Mucosa of rectum (tissue), 2 donors: ENCODE results near the gene SLC27A3.

Source experiments
- H3K27ac ChIP-seq, 2 donors: one replicate each; pipeline ENCODE4 v1.7.0; 2013; ENCODE audit warnings: inconsistent platforms in 2 of 2, low read depth in 2 of 2, low read length in 2 of 2
- H3K27me3 ChIP-seq, 2 donors: one replicate each; pipeline ENCODE4 v1.7.0; 2013; ENCODE audit warnings: low read length in 2 of 2; ENCODE audit not compliant: control insufficient read depth in 2 of 2, insufficient read depth in 2 of 2
- H3K36me3 ChIP-seq, 2 donors: one replicate each; pipeline ENCODE4 v1.7.0; 2013; ENCODE audit warnings: low read length in 2 of 2; ENCODE audit not compliant: control insufficient read depth in 2 of 2, insufficient read depth in 2 of 2
- H3K4me1 ChIP-seq, 2 donors: one replicate each; pipeline ENCODE4 v1.7.0; 2013; ENCODE audit warnings: low read length in 2 of 2, mild to moderate bottlenecking in 1 of 2; ENCODE audit not compliant: control insufficient read depth in 2 of 2, insufficient read depth in 2 of 2
- H3K4me3 ChIP-seq, 2 donors: one replicate each; pipeline ENCODE4 v1.7.0; 2013; ENCODE audit warnings: low read length in 2 of 2
- H3K9ac ChIP-seq, 2 donors: one replicate each; pipeline ENCODE4 v1.7.0; 2013; ENCODE audit warnings: low read length in 2 of 2, low read depth in 1 of 2, mild to moderate bottlenecking in 1 of 2
- H3K9me3 ChIP-seq, 2 donors: one replicate each; pipeline ENCODE4 v1.7.0; 2013; ENCODE audit warnings: low read length in 2 of 2; ENCODE audit not compliant: control insufficient read depth in 2 of 2
- donor health status: healthy.
- donor health status: Normal muscosa, but diverticular disease.

SLC27A3 gene

GRCh38 chr1:153774780-153775457, at the start of gene SLC27A3:
Gene SLC27A3, plus strand, starts transcription at chr1:153775407. Its CDS starts 91 bp downstream, at chr1:153775498.
- peaks cover 18 to 26% of the 10 kb centered on the region in 2 donors for H3K36me3 ChIP-seq
- no peaks in the 10 kb centered on the region for H3K9me3 ChIP-seq
- no peaks in the 10 kb centered on the region for H3K27me3 ChIP-seq
- H3K4me3 ChIP-seq, result peak within 1 kb of the TSS; percentile 79 to 84
- peak within 1 kb of the TSS; percentile 72 to 76 for H3K9ac ChIP-seq
- peaks cover 19 to 23% of the 10 kb centered on the region in 2 donors for H3K4me1 ChIP-seq
- H3K27ac ChIP-seq, result peak within 1 kb of the TSS; percentile 70 to 87

- Histone ChIP-seq H3K27ac (peak within 1 kb of the TSS; percentile 95 to 97), H3K27me3 (no peaks in the 10 kb centered on the region), H3K36me3 (no peaks in the 10 kb centered on the region), H3K4me1 (peaks cover 7% of the 10 kb centered on the region in 2 donors), H3K9ac (peak within 1 kb of the TSS; percentile 99 to 100), H3K9me3 (no peaks in the 10 kb centered on the region), H3K4me3 (peak within 1 kb of the TSS; percentile 93 to 96)
Observed at GRCh38 chr1:153727463-153728304, 47.5 kb upstream of the SLC27A3 start, which contains the start of gene INTS3. Gene INTS3, plus strand, starts transcription at chr1:153728050. Its CDS starts 585 bp downstream, at chr1:153728635.

GRCh38 chr1:153728305-153729066, 46.7 kb upstream of the SLC27A3 start:
- Histone ChIP-seq H3K4me3 (peak overlapping the region; percentile 92 to 96), H3K27ac (peak overlapping the region; percentile 95 to 97), H3K9me3 (no peaks in the 10 kb centered on the region), H3K27me3 (no peaks in the 10 kb centered on the region), H3K4me1 (peaks cover 7% of the 10 kb centered on the region in 2 donors), H3K9ac (peak overlapping the region; percentile 99 to 100), H3K36me3 (no peaks in the 10 kb centered on the region)

- Histone ChIP-seq H3K9me3 (no peaks in the 10 kb centered on the region), H3K27me3 (no peaks in the 10 kb centered on the region), H3K27ac (no peak overlapping the region), H3K4me1 (peaks cover 7% of the 10 kb centered on the region in 2 donors), H3K9ac (no peak overlapping the region), H3K36me3 (no peaks in the 10 kb centered on the region), H3K4me3 (no peak overlapping the region)
Observed at GRCh38 chr1:153730468-153730988, 44.7 kb upstream of the SLC27A3 start.

- Histone ChIP-seq H3K36me3 (no peaks in the 10 kb centered on the region), H3K4me1 (peaks cover under 1 to 4% of the 10 kb centered on the region in 2 donors), H3K4me3 (no peak overlapping the region), H3K9me3 (no peaks in the 10 kb centered on the region), H3K27ac (no peak overlapping the region), H3K9ac (no peak overlapping the region), H3K27me3 (no peaks in the 10 kb centered on the region)
Observed at GRCh38 chr1:153733970-153734369, 41.2 kb upstream of the SLC27A3 start.

- Histone ChIP-seq H3K4me1 (peaks cover 0 to 4% of the 10 kb centered on the region in 2 donors), H3K4me3 (no peak overlapping the region), H3K9ac (no peak overlapping the region), H3K27ac (no peak overlapping the region), H3K36me3 (no peaks in the 10 kb centered on the region), H3K9me3 (no peaks in the 10 kb centered on the region), H3K27me3 (no peaks in the 10 kb centered on the region)
Observed at GRCh38 chr1:153734396-153735089, 40.7 kb upstream of the SLC27A3 start.

- no peak overlapping the region for H3K27ac ChIP-seq
- H3K36me3 ChIP-seq, result no peaks in the 10 kb centered on the region
Observed at GRCh38 chr1:153735090-153735420, 40.2 kb upstream of the SLC27A3 start.

GRCh38 chr1:153741986-153742385, 33.2 kb upstream of the SLC27A3 start:
- Histone ChIP-seq H3K9me3 (no peaks in the 10 kb centered on the region), H3K27ac (no peak overlapping the region), H3K9ac (no peak overlapping the region), H3K36me3 (peaks cover 30 to 42% of the 10 kb centered on the region in 2 donors), H3K4me3 (no peak overlapping the region), H3K4me1 (no peaks in the 10 kb centered on the region), H3K27me3 (no peaks in the 10 kb centered on the region)

More at GRCh38 chr1:153735090-153735420, 40.2 kb upstream of the SLC27A3 start:
- no peaks in the 10 kb centered on the region for H3K9me3 ChIP-seq
- no peaks in the 10 kb centered on the region for H3K27me3 ChIP-seq
- H3K9ac ChIP-seq, result no peak overlapping the region
- peaks cover 0 to under 1% of the 10 kb centered on the region in 2 donors for H3K4me1 ChIP-seq
- H3K4me3 ChIP-seq, result no peak overlapping the region

GRCh38 chr1:153742411-153743142, 32.6 kb upstream of the SLC27A3 start:
- no peak overlapping the region for H3K9ac ChIP-seq
- no peak overlapping the region for H3K4me3 ChIP-seq
- no peaks in the 10 kb centered on the region for H3K9me3 ChIP-seq
- no peak overlapping the region for H3K27ac ChIP-seq
- no peaks in the 10 kb centered on the region for H3K4me1 ChIP-seq
- H3K27me3 ChIP-seq, result no peaks in the 10 kb centered on the region
- peaks cover 36 to 46% of the 10 kb centered on the region in 2 donors for H3K36me3 ChIP-seq
